ENCODE measurements around the gene RIN1.
"Not testable (repeated sequence)": the region's sequence is repeated elsewhere in the genome, so short reads cannot be mapped to it uniquely, and the experiment has no call there.

RIN1 gene

DNA sequence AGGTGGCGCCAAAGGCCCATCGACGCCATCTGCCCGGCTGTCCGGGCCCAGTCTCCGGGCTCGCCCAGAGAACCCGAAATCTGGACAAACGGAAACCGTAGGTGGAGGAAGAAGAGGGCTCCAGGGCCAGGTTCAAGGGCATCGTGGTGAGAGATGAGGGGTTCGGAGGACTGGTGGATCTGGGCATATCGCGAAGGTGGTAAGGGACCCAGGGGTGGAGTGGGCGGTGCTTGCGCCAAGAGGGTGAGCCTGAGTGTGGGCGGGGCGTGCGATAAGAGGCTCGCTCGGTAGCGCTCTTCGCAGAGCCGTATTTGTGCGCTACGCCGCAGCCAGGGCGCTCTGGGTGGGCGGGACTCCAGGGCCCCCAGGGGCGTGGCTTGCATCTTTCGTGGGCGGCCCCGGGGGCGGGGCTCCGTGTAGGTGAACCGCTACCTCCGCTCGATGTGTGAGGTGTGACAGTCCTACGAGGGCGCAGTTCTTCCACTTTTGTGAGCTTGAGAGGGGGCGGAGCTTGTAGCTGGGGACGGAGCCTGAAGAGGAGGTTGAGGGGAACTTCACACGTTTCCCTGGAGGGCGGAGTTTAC lies 24.2 kb downstream of the RIN1 start:
- peak; percentile 62 for DNase-seq (ENCODE audit: low read depth)

DNA sequence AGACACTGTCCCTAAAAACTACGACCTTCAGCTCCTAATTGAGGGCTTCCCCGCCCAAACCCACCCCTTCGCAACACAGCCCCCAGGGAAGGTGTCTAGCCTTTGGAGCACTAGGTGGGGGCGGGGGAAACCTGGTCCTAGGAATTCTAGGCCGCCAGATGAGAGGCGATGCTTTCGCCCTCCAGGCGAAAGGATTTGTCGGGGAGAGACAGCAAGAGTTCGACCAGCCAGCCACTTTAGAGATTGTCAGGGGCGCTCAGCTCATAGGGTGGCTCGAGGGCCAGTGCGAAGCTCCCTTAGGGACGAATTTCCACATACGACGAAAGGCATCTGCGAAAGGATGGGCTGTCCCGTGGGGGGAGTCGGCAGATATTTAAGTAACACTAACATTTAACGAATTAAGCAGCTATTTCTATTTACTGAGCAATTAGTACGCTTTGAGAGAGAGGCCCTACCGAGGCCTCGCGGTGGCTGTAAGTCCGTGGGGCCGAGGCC lies 24.7 kb downstream of the RIN1 start:
- TF ChIP-seq, protein P1, sequence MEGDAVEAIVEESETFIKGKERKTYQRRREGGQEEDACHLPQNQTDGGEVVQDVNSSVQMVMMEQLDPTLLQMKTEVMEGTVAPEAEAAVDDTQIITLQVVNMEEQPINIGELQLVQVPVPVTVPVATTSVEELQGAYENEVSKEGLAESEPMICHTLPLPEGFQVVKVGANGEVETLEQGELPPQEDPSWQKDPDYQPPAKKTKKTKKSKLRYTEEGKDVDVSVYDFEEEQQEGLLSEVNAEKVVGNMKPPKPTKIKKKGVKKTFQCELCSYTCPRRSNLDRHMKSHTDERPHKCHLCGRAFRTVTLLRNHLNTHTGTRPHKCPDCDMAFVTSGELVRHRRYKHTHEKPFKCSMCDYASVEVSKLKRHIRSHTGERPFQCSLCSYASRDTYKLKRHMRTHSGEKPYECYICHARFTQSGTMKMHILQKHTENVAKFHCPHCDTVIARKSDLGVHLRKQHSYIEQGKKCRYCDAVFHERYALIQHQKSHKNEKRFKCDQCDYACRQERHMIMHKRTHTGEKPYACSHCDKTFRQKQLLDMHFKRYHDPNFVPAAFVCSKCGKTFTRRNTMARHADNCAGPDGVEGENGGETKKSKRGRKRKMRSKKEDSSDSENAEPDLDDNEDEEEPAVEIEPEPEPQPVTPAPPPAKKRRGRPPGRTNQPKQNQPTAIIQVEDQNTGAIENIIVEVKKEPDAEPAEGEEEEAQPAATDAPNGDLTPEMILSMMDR (IDR thresholded peaks at IDR 0.05; ENCODE audit: control insufficient read depth, extremely low read depth, insufficient read depth) = peak; percentile 77; the same call in 1 of the 2 replicates
- DNase-seq (ENCODE audit: low read depth) = no peak
- peak overlapping the region; percentile 63 for H3K4me3 ChIP-seq (ENCODE audit: low read depth, low read length)

More for the DNA sequence above, 24.2 kb downstream of the RIN1 start:
- TF ChIP-seq, protein P1 (IDR thresholded peaks at IDR 0.05; ENCODE audit: control insufficient read depth, extremely low read depth, insufficient read depth) = peak; percentile 19; the same call in 1 of the 2 replicates
- peak overlapping the region; percentile 63 for H3K4me3 ChIP-seq (ENCODE audit: low read depth, low read length)

DNA sequence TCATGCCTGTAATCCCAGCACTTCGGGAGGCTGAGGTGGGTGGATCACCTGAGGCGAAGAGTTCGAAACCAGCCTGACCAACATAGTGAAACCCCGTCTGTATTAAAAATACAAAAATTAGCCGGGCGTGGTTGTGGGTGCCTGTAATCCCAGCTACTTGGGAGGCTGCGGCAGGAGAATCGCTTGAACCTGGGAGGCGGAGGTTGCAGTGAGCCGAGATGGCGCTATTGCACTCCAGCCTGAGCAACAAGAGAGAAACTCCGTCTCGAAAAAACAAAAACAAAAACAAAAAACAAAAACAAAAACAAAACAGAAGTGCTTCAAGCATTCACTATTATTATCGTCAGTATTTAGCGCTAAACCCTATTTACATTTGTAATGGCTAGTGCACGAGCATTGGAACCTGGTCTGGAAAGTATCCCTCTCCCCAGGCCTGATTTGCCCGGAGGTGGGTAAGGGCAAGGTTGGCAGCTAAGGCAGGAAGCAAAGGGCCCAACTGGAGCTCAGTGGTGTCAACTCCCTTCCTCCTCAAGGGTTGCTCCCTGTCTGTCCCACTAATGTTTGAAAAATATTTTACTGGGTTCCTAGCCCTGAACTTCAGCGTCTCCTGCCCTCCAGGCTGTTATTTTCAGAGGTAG lies 25.3 kb downstream of the RIN1 start:
- H3K4me3 ChIP-seq (ENCODE audit: low read depth, low read length) = not testable (repeated sequence)

DNA sequence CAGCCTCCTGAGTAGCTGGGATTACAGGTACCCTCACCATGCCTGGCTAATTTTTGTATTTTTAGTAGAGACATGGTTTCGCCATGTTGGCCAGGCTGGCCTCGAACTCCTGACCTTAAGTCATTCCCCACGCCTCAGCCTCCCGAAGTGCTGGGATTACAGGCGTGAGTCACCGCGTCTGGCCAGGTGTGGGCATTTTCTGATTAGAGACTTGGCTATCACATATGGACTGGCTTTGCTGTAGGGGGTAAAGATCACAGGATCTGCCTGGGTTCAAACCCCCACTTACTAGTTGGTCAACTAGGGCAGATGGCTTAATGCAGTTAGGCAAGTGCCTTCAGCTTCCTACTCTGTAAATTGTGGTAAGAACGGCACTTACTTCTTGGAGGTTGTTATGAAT lies 25.9 kb downstream of the RIN1 start:
- TF ChIP-seq, protein P1 (IDR thresholded peaks at IDR 0.05; ENCODE audit: control insufficient read depth, extremely low read depth, insufficient read depth) = no peak

More for the DNA sequence above, 25.3 kb downstream of the RIN1 start:
- DNase-seq (ENCODE audit: low read depth) = not testable (repeated sequence)

DNA sequence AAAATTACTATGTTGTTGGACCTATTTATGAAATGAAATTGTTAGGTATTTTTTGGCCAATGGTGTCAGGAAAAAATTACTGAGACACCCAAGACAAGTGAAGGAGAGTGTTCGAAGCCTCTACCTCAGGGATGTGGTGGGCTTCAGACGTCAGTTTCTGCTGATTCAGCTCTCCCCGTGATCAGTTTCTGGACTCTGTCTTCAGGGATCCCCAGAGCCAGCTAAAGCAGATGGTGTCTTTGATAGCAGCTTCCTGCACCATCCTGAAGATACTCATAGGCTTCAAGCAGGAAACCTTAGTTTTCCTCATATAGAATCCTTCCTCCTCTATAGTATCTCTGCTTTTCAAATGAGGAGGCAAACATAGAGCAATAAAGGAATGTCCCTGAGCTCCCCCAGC lies 26.8 kb downstream of the RIN1 start:
- no peak overlapping the region for H3K4me3 ChIP-seq (ENCODE audit: low read depth, low read length)
- DNase-seq (ENCODE audit: low read depth) = no peak
- TF ChIP-seq, protein P1 (IDR thresholded peaks at IDR 0.05; ENCODE audit: control insufficient read depth, extremely low read depth, insufficient read depth) = no peak

More for the DNA sequence above, 25.9 kb downstream of the RIN1 start:
- DNase-seq (ENCODE audit: low read depth) = no peak
- no peak overlapping the region for H3K4me3 ChIP-seq (ENCODE audit: low read depth, low read length)

DNA sequence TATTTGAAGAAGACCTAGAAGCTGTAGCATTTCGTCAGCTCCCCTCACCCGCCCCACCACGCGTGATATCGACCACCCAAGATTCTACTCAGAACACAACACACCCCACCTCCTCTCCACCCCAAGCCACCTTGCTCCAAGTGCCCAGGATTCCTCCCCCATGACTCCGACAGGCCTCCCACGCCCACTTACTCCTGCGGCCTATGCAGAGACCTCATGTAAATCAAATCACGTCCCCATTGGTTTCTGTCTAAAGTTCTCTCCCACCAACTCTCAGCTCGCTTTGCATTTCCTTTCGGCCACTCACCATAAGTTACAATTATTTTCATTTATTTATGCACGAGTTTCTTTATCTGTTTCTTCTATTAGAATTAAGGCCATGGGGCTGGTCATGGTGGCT lies 33.6 kb downstream of the RIN1 start:
- H3K4me3 ChIP-seq (ENCODE audit: low read depth, low read length) = no peak overlapping the region
- TF ChIP-seq, protein P1 (IDR thresholded peaks at IDR 0.05; ENCODE audit: control insufficient read depth, extremely low read depth, insufficient read depth) = no peak
- no peak for DNase-seq (ENCODE audit: low read depth)

DNA sequence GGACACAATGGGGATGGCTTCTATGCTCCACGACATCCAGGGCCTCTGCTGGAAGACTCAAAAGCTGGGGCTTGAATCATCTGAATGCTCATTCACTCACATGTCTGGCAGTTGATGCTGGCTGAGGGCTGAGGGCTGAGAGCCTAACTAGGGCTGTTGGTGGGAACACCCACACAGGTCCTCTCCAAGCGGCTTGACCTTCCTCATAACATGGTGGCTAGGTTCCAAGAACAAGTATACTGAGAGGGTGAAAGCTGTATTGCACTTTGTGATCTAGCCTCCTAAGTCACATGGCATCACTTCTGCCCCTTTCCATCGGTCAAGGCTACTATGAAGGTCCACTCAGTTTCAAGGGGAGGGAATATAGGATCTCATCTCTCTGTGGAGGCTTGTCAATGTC lies 37.0 kb downstream of the RIN1 start:
- no peak overlapping the region for H3K4me3 ChIP-seq (ENCODE audit: low read depth, low read length)
- DNase-seq (ENCODE audit: low read depth) = no peak
- TF ChIP-seq, protein P1 (IDR thresholded peaks at IDR 0.05; ENCODE audit: control insufficient read depth, extremely low read depth, insufficient read depth) = no peak

Measured in LNCaP clone FGC (cell line).